Measurements from ENCODE around the gene SMPDL3B.
"Not testable (repeated sequence)": the region's sequence is repeated elsewhere in the genome, so short reads cannot be mapped to it uniquely, and the experiment has no call there.

The SMPDL3B gene

DNA sequence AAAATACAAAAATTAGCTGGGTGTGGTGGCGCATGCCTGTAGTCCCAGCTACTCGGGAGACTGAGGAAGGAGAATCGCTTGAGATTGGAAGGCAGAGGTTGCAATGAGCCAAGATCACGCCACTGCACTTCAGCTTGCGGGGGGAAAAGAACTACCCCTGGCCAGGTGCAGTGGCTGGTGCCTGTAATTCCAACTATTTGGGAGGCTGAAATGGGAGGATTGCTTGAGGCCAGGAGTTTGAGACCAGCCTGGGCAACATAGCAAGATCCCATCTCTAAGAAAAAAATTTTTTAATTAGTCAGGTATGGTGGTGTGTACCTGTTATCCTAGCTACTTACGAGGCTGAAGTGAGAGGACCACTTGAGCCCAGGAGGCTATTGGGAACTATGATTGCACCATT is 59.7 kb downstream of the SMPDL3B start:
- DNase-seq; in situ Hi-C loops (cut with HindIII; ENCODE audit: low pct_ligation_motif_present, low pct_unique_long_range_greater_than_20kb, low sequenced_read_pairs): not testable (repeated sequence)

GRCh38 chr1:27999055-27999454 is 64.3 kb downstream of the SMPDL3B start:
- in situ Hi-C loops (cut with HindIII; ENCODE audit: low pct_ligation_motif_present, low pct_unique_long_range_greater_than_20kb, low sequenced_read_pairs): no loop called here
- no peak for DNase-seq

- in situ Hi-C loops (cut with HindIII; ENCODE audit: low pct_ligation_motif_present, low pct_unique_long_range_greater_than_20kb, low sequenced_read_pairs): no loop called here
- no peak for DNase-seq
Observed at GRCh38 chr1:28002600-28002999, 67.8 kb downstream of the SMPDL3B start.

DNA sequence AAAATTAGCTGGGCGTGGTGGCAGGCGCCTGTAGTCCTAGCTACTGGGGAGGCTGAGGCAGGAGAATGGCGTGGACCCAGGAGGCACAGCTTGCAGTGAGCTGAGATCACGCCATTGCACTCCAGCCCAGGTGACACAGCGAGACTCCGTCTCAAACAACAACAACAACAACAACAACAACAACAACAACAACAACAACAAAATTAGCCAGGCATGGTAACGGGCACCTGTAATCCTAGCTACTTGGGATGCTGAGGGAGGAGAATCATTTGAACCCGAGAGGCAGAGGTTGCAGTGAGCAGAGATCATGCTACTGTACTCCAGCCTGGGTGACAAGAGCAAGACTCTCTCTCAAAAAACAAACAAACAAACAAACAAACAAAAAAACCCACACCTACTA is 68.3 kb downstream of the SMPDL3B start:
- DNase-seq; in situ Hi-C loops (cut with HindIII; ENCODE audit: low pct_ligation_motif_present, low pct_unique_long_range_greater_than_20kb, low sequenced_read_pairs): not testable (repeated sequence)

All from ACHN (cell line).